ENCODE data around the gene SRRM4. TPM values are rescaled to one million over a fixed set of nuclear protein-coding genes. Genes with fewer than 3 reads are reported as not detected.

SRRM4 gene
- total RNA-seq, 4 donors from 2014 or later: not detected

DNA sequence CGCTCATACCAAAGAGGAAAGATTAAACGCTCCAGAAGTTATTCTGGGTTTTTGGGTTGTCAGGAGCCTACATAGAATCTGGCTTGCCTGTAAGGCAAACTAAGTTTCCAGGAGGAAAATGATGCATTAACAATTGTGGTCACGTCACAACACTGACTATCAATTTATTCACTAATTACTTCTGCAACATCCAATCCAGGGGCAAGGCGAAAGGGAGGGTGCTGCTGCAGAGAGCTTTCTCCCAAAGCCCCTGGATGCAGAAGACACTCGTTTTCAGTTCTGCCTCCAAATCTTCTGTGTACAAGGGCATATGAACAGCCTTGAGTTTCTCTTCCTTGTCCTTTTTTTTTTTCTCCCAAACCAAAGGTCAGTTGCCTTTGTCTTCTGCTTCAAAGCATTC lies 10.5 kb upstream of the SRRM4 start:
- ATAC-seq (ENCODE audit: low FRiP score) (no peak), DNase-seq (ENCODE audit: low spot score) (no peak)
- no peak for TF ChIP-seq CTCF (IDR thresholded peaks at IDR 0.05)

DNA sequence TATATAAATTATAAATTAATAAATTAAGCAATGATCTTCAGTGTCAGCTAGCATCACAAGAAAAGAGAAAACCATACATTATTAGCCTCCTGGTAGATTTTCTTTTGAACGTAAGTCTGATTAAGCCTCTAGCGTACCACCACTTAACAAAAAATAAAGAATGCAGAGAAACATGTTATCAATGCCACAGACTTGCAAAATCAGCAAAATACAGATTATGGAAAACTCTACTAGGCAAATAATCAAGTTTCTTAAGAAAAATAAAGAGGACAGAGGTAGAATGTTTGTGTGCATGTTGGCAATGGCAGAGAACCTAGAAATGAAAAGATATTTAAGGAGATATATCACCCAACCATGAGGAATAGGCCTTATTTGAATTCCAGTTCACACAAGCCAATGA lies 8.4 kb upstream of the SRRM4 start:
- ATAC-seq (ENCODE audit: low FRiP score) (no peak), DNase-seq (ENCODE audit: low spot score) (no peak)
- no peak for TF ChIP-seq CTCF (IDR thresholded peaks at IDR 0.05)

- DNase-seq (ENCODE audit: low spot score): no peak
- no peak for ATAC-seq (ENCODE audit: low FRiP score)
- no peak for TF ChIP-seq CTCF (IDR thresholded peaks at IDR 0.05)
These were observed 1.5 kb upstream of the SRRM4 start for GRCh38 chr12:118979763-118980406.

DNA sequence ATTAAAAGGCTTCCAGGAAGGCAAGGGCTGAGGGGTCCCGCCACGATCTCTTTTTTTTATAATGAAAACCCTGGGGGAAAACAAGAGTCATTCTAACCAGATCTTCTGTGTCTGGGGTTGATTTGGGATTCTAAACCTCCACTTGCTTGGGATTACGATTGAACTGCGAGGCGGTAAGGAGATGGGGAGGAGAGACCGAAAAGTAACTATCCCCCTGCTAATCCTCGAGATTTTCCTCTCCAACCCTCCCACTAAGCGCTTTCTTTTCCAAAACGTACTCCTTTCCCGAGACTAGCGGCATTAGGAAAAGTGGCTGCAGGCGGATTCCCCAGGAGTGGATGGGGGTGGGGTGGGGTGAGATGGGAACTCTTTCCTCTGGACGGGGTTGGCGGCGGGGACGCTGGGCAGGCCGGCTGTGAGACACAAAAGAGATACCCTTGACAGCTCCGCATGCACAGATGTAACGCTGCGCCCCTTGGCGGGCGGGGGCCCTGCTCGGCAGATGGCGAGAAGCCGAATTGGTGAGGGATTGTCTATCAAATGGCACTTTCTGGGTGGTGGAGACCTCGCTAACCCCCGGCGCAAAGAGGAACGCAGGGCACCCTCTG lies 830 bp upstream of the SRRM4 start:
- no peak for DNase-seq (ENCODE audit: low spot score)
- no peak for ATAC-seq (ENCODE audit: low FRiP score)
- no peak for TF ChIP-seq CTCF (IDR thresholded peaks at IDR 0.05)

DNA sequence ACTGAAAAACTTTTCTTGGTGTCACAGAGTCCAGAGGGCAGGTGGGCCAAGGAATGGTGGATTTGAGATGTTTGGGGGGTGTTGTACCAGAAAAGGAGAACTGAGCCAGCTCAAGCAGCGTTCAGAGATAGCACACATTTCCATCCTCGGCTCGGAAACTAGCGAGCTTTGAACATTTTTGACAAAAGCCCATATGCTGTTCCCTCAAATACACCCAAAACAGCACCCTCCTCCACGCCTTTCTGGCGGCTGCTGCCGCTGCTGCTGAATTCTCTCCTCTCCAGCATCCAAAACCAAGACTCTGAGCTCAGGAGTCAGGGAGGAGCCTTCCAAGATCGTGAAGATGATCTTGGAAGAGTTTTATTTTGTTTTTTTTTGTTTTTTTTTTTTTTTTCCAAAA lies 961 bp downstream of the SRRM4 start:
- DNase-seq (ENCODE audit: low spot score) (no peak), ATAC-seq (ENCODE audit: low FRiP score) (no peak)
- no peak for TF ChIP-seq CTCF (IDR thresholded peaks at IDR 0.05)

GRCh38 chr12:118982984-118983761 lies 1.8 kb downstream of the SRRM4 start:
- TF ChIP-seq CTCF (IDR thresholded peaks at IDR 0.05): no peak
- no peak for ATAC-seq (ENCODE audit: low FRiP score)
- no peak for DNase-seq (ENCODE audit: low spot score)
